ENCODE results near the gene ENDOG. TPM values are rescaled to one million over a fixed set of nuclear protein-coding genes. Genes with fewer than 3 reads are reported as not detected.
A peak's percentile ranks its signal among the peaks of the same experiment; 100 is the strongest.
"Not testable (repeated sequence)": the region's sequence is repeated elsewhere in the genome, so short reads cannot be mapped to it uniquely, and the experiment has no call there.

The ENDOG gene
- total RNA-seq, 6 experiments from 2014 or later = 16.0 to 23.7 (median 17.0) TPM

DNA sequence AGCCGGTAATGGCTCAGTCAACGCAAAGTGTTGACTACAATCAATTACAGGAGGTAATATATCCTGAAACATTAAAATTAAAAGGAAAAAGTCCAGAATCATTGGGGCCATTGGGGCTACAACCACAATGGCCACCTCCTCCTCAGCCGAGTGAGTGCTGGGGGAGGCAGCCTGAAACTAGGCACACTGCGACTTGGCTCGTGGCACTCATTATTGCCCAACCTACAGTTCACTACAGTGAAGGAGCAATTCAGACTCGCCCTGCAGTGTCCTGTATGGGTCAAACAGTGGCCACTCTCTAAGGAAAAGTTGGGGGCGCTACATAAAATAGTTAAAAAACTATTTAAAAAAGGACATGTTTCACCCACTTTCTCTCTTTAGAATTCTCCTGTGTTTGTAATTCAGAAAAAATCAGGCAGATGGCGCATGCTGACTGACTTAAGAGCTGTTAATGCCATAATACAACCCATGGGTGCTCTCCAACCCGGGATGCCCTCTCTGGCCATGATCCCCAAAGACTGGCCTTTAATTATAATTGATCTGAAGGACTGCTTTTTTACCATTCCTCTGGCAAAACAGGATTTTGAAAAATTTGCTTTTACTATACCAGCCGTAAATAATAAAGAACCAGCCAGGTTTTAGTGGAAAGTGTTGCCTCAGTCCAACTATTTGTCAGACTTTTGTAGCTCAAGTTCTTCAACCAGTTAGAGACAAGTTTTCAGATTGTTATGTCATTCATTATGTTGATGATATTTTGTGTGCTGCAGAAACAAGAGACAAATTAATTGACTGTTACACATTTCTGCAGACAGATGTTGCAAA, 33.7 kb downstream of the ENDOG start:
- TF ChIP-seq, protein P1, sequence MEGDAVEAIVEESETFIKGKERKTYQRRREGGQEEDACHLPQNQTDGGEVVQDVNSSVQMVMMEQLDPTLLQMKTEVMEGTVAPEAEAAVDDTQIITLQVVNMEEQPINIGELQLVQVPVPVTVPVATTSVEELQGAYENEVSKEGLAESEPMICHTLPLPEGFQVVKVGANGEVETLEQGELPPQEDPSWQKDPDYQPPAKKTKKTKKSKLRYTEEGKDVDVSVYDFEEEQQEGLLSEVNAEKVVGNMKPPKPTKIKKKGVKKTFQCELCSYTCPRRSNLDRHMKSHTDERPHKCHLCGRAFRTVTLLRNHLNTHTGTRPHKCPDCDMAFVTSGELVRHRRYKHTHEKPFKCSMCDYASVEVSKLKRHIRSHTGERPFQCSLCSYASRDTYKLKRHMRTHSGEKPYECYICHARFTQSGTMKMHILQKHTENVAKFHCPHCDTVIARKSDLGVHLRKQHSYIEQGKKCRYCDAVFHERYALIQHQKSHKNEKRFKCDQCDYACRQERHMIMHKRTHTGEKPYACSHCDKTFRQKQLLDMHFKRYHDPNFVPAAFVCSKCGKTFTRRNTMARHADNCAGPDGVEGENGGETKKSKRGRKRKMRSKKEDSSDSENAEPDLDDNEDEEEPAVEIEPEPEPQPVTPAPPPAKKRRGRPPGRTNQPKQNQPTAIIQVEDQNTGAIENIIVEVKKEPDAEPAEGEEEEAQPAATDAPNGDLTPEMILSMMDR (IDR thresholded peaks at IDR 0.05) = peak; percentile 82
- H3K27ac Mint-ChIP-seq; H3K27me3 Mint-ChIP-seq (ENCODE audit: insufficient read depth); H3K4me1 Mint-ChIP-seq (ENCODE audit: low read depth); H3K4me3 Mint-ChIP-seq: not testable (repeated sequence)
- Mint-ChIP-seq H3K36me3 (ENCODE audit: low read depth) (peaks cover 29% of the 10 kb centered on the region), H3K9me3 (peaks cover 30% of the 10 kb centered on the region)
- peak; percentile 64 for DNase-seq

DNA sequence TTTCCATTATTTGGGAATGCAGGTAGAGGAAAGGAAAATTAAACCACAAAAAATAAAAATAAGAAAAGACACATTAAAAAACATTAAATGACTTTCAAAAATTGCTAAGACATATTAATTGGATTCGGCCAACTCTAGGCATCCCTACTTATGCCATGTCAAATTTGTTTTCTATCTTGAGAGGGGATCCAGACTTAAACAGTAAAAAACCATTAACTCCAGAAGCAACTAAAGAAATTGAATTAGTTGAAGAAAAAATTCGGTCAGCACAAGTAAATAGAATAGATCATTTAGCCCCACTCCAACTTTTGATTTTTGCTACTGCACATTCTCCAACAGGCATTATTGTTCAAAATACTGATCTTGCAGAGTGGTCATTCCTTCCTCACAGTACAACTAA, 34.3 kb downstream of the ENDOG start:
- not testable (repeated sequence) for DNase-seq; H3K4me3 Mint-ChIP-seq; H3K27me3 Mint-ChIP-seq (ENCODE audit: insufficient read depth); H3K4me1 Mint-ChIP-seq (ENCODE audit: low read depth); H3K27ac Mint-ChIP-seq
- peaks cover 26% of the 10 kb centered on the region for H3K36me3 Mint-ChIP-seq (ENCODE audit: low read depth)
- H3K9me3 Mint-ChIP-seq = peaks cover 29% of the 10 kb centered on the region

DNA sequence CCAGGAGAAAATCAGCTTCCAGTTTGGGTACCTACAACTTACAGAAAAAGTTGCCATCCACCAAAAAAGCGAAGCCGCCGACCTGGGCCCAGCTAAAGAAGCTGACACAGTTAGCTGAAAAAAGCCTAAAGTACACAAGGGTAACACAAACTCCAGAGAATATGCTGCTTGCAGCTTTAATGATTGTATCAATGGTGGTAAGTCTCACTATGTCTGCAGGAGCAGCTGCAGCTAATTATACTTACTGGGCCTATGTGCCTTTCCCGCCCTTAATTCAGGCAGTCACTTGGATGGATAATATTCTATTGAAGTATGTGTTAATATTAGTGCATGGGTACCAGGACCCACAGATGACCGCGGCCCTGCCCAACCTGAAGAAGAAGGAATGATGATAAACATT, 36.2 kb downstream of the ENDOG start:
- H3K27me3 Mint-ChIP-seq (ENCODE audit: insufficient read depth); H3K27ac Mint-ChIP-seq; H3K4me3 Mint-ChIP-seq; DNase-seq; H3K4me1 Mint-ChIP-seq (ENCODE audit: low read depth): not testable (repeated sequence)
- Mint-ChIP-seq H3K36me3 (ENCODE audit: low read depth) (peaks cover 19% of the 10 kb centered on the region), H3K9me3 (peaks cover 18% of the 10 kb centered on the region)

DNA sequence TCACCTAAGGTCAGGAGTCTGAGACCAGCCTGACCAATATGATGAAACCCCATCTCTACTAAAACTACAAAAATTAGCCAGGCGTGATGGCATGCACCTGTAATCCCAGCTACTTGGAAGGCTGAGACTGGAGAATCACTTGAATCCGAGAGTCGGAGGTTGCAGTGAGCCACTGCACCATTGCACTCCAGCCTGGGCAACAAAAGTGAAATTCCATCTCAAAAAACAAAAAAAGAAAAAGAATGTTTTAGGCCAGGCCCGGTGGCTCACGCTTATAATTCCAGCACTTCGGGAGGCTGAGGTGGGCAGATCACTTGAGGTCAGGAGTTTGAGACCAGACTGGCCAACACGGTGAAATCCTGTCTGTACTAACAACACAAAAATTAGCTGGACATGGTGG, 40.2 kb downstream of the ENDOG start:
- H3K27ac Mint-ChIP-seq; H3K4me3 Mint-ChIP-seq; H3K27me3 Mint-ChIP-seq (ENCODE audit: insufficient read depth); H3K4me1 Mint-ChIP-seq (ENCODE audit: low read depth); DNase-seq; H3K9me3 Mint-ChIP-seq; H3K36me3 Mint-ChIP-seq (ENCODE audit: low read depth): not testable (repeated sequence)

DNA sequence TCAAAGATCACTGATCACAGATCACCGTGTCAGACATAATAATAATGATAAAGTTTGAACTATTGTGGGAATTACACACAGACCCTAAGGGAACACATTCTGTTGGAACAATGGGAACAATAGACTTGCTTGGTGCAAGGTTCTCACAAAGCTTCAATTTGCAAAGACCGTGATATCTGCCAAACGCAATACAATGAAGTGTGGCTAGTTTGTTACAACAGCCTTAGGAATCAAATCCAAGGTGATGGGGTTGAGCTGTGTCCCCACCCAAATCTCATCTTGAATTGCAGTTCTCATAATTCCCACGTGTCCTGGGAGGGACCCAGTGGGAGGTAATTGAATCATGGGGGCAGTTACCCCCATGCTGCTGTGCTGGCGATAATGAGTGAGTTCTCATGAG, 42.6 kb downstream of the ENDOG start:
- Mint-ChIP-seq H3K4me1 (ENCODE audit: low read depth) (no peaks in the 10 kb centered on the region), H3K9me3 (no peaks in the 10 kb centered on the region), H3K27me3 (ENCODE audit: insufficient read depth) (no peaks in the 10 kb centered on the region), H3K27ac (no peak overlapping the region), H3K4me3 (no peak overlapping the region), H3K36me3 (ENCODE audit: low read depth) (no peaks in the 10 kb centered on the region)
- TF ChIP-seq, protein P1 (IDR thresholded peaks at IDR 0.05) = no peak
- no peak for DNase-seq

DNA sequence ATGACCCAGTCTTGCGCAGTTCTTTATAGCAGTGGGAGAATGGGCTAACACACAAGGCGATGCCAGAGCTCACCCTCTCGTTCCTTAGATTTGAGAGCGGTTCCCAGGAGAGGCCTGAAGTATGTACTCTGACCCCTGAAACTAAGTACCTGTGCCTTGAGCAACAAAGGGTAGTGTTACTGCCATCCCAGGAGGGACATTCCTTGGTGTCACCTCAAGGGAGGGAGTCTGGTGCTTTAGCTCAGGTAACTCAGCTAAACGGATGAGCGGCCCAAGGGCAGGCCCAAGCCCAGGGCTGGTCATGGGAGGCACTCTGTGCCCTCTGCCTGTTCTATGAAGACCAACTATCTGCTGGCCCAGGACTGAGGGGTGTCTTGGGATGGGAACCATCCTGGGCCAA, 43.2 kb downstream of the ENDOG start:
- H3K4me3 Mint-ChIP-seq = no peak overlapping the region
- no peaks in the 10 kb centered on the region for H3K9me3 Mint-ChIP-seq
- no peak overlapping the region for H3K27ac Mint-ChIP-seq
- no peaks in the 10 kb centered on the region for H3K36me3 Mint-ChIP-seq (ENCODE audit: low read depth)
- TF ChIP-seq, protein P1 (IDR thresholded peaks at IDR 0.05) = no peak
- H3K27me3 Mint-ChIP-seq (ENCODE audit: insufficient read depth) = no peaks in the 10 kb centered on the region
- no peaks in the 10 kb centered on the region for H3K4me1 Mint-ChIP-seq (ENCODE audit: low read depth)
- DNase-seq = no peak

DNA sequence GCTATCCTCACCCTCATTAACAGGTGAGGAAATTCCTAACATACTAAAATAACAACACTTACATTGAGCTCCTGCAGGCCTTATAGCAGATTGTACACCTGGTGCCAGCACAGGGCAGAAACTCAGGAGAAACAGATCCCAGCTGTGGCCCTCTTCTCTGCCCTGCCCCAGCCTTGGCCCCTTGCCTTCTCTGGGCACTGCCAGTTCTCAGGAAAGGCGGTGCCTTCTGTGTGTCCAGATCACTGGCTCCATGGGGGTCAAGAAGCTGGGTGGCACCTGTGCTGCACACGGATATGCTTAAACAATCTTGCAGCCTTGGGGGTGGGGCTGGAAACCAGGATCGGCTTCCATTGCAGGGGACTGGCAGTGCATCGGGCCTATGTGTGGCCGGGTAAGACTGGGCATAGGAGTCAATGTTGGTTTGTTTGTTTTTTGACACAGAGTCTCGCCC, 44.1 kb downstream of the ENDOG start:
- H3K4me3 Mint-ChIP-seq = no peak overlapping the region
- TF ChIP-seq, protein P1 (IDR thresholded peaks at IDR 0.05) = no peak
- H3K9me3 Mint-ChIP-seq = no peaks in the 10 kb centered on the region
- no peaks in the 10 kb centered on the region for H3K4me1 Mint-ChIP-seq (ENCODE audit: low read depth)
- no peaks in the 10 kb centered on the region for H3K36me3 Mint-ChIP-seq (ENCODE audit: low read depth)
- no peak overlapping the region for H3K27ac Mint-ChIP-seq
- DNase-seq = no peak
- no peaks in the 10 kb centered on the region for H3K27me3 Mint-ChIP-seq (ENCODE audit: insufficient read depth)
